GM12872 (cell line): Measurements from ENCODE around the gene WWC2.

Source experiments
- TF ChIP-seq, protein P1 (sequence below): IDR thresholded peaks from 3 replicates; pipeline ENCODE4 v1.5.1; 2011; ENCODE audit warnings: low read depth, mild to moderate bottlenecking, low read length, moderate library complexity; ENCODE audit not compliant: insufficient read depth

The WWC2 gene

DNA sequence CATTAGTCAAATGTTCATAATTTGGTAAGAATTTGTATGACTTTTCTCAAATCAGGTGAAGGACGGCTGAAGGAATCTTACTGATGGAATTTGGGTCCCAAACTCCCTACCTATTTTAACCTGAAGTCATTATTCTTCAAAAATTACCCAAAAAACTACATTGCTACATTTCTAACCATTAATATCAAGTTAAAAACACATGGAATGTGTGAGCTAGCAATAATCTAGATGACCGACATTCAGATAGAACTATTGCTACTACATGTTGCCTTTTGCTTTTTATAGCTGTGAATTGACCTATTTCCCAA, 25.3 kb upstream of the WWC2 start:
- TF ChIP-seq, protein P1, sequence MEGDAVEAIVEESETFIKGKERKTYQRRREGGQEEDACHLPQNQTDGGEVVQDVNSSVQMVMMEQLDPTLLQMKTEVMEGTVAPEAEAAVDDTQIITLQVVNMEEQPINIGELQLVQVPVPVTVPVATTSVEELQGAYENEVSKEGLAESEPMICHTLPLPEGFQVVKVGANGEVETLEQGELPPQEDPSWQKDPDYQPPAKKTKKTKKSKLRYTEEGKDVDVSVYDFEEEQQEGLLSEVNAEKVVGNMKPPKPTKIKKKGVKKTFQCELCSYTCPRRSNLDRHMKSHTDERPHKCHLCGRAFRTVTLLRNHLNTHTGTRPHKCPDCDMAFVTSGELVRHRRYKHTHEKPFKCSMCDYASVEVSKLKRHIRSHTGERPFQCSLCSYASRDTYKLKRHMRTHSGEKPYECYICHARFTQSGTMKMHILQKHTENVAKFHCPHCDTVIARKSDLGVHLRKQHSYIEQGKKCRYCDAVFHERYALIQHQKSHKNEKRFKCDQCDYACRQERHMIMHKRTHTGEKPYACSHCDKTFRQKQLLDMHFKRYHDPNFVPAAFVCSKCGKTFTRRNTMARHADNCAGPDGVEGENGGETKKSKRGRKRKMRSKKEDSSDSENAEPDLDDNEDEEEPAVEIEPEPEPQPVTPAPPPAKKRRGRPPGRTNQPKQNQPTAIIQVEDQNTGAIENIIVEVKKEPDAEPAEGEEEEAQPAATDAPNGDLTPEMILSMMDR = no peak

GRCh38 chr4:183074288-183074990, 24.6 kb upstream of the WWC2 start:
- TF ChIP-seq, protein P1 = no peak

DNA sequence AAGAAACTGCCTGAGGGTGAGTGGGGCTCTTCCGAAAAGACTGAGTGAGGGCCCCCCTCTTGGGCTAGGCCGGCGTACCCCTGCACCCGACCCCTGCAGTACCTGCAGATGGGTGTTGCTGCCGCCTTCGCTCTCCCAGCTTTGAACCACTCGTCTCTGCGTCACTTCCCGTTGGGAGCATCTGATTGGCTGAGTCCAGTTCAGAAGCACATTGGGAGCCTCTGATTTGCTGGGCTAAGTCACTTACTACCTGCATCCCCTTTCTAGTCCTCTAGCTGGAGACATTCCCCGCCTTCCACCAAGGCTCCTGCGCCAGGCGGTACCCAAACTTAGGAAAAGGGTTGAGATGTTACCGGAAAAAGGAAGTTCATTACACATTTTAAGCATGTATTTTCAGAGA, 20.4 kb upstream of the WWC2 start:
- TF ChIP-seq, protein P1 = no peak

DNA sequence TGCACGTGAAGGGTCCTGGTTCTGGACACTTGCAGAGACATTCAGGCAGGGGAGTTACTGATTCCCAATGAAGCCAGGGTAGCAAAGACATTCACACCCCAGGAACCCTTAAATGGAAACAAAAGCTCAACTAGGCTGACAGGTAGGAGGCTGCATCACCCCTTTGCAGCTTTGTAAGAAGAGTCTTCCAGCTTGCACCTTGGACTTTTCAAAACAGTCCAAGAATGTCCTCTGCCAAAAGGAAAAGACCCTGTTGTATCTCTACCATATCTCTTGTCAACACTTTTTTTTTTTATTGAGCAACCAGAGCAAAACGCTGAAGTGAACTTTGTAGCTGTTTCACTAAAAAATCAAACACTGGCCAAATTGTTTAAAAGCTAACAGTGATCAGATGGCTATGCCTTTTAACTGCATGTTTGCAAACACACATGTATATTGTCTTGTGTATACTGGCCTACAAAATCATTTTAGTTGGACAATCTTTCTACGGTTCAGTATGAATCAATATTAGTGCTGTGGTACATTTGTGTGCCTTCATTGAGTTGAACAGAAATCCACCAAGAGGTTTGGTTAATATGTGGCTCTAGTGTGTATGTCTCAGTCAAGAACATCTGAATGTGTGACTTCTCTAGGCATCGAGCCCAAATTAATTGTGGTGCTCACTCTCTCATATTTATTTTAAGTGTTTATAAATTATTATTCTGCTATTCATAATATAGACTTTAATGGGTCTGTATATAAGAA, 18.5 kb upstream of the WWC2 start:
- TF ChIP-seq, protein P1 = no peak

- TF ChIP-seq, protein P1 = no peak
Observed at GRCh38 chr4:183081116-183081469, 18.0 kb upstream of the WWC2 start.

GRCh38 chr4:183082053-183082452, 17.0 kb upstream of the WWC2 start:
- TF ChIP-seq, protein P1 = no peak

DNA sequence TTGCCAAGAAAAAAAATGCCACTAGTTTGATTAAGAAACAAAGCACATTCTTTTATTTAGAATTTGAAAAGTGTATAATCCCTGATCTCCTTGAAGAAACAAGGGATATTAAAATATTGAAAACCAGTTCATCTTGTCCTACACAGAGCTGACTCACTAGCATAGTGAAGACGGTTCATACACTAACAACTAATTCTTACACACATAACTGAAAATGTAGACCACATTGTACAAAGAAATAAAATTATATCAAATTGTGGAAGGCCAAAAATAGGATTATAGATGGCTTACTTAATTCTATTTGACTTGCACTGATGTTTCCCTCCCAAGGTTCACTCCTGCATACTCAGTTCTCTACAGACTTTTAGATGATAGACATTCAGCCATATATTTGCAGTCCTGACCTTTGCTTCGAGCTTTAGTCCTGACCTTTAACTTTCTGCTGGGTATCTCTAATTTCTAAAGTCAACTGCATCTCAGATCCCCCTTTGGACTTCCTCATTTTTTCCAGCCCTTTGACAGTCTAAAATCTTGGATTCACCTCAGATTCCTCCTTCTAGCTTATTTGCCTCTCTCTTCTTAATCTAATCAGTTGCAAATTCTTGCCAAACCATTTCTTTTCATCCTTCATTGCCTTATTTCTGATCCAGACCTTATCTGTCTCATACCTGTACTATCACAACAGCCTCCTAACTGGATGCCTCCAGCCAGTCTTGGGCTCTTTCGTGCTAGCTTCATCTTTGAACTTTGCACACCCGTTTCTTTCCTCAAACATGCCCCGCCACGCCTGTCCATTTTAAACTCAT, 4.5 kb upstream of the WWC2 start:
- TF ChIP-seq, protein P1 = no peak
